HG03066 (cell line): ENCODE results near the gene CCDC107.
"Not testable (repeated sequence)": the region's sequence is repeated elsewhere in the genome, so short reads cannot be mapped to it uniquely, and the experiment has no call there.

Source experiments
- ATAC-seq: cut with Tn5 transposase; IDR thresholded peaks from one replicate; pipeline ENCODE4 v1.9.1; 2021; ENCODE audit warnings: low read depth; ENCODE audit not compliant: unreplicated experiment

The CCDC107 gene, protein sequence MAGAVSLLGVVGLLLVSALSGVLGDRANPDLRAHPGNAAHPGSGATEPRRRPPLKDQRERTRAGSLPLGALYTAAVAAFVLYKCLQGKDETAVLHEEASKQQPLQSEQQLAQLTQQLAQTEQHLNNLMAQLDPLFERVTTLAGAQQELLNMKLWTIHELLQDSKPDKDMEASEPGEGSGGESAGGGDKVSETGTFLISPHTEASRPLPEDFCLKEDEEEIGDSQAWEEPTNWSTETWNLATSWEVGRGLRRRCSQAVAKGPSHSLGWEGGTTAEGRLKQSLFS

DNA sequence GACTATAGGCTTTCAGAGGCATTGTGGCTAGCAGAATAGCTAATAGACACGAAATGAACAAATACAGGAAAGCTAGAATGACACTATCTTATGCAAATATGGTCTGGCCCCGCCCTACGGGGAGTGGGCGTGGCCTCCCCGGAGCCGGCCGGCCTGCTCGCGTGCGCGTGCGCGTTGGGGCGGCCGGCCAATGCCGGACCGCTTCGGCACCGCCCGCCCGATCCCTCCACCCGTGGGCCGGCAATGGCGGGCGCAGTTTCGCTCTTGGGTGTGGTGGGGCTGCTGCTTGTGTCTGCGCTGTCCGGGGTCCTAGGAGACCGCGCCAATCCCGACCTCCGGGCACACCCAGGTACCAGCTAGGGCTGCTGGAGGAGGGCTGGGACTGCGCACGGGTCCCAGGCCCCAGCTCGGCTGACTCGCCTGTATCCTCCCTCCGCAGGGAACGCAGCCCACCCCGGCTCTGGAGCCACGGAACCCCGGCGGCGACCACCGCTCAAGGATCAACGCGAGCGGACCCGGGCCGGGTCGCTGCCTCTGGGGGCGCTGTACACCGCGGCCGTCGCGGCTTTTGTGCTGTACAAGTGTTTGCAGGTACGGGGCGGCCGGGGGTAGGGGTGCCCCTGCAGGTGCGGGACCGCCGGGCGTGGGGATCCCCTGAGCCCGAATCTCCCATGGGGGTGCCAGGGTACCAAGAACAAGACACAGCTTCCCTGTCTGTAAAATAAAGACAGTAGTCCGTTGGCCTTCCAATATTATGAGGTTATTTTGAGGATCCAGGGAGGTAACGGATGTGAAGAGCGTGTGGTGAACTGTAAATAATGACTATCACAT, at the start of gene CCDC107:
TSS of gene CCDC107 (plus strand) at position 156 of the 831 bp plus-strand sequence. CDS start at position 244, 88 bp downstream.
- peak; percentile 52 for ATAC-seq

DNA sequence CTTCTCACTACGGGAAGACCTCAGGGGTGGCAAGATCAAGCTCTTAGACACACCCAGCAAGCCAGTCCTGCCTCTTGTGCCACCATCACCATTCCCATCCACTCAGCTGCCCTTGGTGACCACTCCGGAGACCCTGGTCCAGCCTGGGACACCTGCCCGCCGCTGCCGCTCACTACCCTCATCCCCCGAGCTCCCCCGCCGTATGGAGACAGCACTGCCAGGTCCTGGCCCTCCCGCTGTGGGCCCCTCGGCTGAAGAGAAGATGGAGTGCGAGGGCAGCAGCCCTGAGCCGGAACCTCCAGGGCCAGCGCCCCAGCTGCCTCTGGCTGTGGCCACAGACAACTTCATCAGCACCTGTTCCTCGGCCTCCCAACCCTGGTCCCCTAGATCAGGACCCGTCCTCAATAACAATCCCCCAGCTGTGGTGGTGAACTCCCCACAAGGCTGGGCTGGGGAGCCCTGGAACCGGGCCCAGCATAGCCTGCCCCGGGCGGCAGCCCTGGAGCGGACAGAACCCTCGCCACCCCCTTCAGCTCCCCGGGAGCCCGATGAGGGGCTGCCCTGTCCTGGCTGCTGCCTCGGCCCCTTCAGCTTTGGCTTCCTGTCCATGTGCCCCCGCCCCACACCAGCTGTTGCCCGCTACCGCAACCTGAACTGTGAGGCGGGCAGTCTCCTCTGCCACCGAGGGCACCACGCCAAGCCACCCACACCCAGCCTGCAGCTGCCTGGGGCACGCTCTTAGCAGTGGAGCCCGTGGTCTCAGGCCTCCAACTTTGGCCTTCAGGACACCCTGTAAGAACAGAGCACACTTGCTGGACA, 48.9 kb upstream of the CCDC107 start:
- no peak for ATAC-seq

DNA sequence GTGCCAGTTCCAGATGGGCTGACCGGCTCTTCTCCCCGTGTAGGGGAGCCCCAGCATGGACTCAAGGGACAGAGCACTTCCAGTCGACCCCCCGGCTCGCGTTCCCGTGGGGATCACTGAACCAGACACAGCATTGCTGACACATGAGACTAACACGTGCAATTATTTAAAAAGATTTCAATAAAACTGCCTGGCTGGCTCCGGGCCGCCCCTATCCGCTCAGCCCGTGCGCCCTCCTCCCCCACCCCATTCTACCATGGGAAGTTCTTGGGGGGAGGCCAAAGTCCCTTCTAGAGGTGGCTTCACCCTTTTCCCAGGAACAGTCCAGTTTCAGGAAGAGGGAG, 48.3 kb upstream of the CCDC107 start:
- ATAC-seq = no peak

DNA sequence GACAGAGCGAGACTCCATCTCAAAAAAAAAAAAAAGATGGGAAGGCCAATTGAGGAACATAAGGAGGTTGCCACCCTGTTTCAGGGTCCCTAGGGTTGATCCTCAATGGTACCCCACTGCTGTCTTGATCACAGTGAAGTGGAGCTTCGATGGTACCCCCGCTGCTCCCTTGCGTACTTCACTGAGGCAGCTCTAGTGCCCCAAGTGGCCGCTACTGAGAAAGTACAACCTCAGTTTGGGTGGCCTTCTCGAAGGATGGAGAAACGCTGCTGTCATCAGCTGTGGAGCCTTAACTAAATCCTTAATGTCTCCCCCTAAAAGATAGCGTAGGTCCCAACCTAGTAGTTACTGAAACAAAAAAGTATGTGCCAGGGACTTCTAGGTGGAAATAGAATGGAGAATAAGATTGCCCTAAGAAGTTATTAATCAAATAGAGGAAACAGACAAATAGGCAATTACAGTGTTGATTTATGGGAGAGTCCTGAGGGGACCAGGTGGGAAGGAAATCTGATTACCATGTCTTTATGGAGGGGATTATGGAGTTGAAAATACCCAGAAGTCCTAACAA, 46.8 kb upstream of the CCDC107 start:
- ATAC-seq = no peak

DNA sequence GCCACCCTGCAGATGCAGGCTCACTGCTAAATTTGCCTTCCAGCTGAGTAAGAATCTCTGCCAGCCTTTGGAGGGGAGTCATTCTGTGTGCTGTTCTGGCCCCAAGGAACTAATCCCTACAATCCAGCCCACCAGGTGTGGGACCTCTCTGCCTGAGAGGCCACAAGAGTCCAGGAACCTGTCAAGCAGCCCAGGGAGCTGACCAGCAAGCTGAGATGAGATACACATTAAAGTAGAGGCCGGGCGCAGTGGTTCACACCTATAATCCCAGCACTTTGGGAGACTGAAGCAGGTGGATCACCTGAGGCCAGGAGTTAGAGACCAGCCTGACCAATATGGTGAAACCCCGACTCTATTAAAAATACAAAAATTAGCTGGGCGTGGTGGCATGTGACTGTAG, 46.0 kb upstream of the CCDC107 start:
- ATAC-seq = not testable (repeated sequence)

DNA sequence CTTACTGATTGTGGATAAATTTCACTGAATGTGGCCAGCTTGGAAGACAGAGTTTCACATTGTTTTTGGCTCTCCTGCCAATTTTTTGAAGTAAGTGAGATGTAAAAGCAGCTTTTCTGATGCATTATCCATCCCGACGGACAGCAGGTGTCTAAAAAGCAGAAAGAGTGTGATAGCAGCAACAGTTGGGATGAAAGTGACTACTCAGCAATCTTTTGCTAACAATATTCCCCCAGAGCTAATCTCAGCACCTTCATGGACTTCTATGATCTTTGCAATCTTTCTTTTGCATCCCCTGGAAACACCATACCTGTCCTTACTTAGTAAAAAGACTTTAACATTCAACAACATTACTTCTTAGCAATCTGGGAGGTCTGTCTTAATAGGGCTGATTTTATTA, 45.2 kb upstream of the CCDC107 start:
- no peak for ATAC-seq

DNA sequence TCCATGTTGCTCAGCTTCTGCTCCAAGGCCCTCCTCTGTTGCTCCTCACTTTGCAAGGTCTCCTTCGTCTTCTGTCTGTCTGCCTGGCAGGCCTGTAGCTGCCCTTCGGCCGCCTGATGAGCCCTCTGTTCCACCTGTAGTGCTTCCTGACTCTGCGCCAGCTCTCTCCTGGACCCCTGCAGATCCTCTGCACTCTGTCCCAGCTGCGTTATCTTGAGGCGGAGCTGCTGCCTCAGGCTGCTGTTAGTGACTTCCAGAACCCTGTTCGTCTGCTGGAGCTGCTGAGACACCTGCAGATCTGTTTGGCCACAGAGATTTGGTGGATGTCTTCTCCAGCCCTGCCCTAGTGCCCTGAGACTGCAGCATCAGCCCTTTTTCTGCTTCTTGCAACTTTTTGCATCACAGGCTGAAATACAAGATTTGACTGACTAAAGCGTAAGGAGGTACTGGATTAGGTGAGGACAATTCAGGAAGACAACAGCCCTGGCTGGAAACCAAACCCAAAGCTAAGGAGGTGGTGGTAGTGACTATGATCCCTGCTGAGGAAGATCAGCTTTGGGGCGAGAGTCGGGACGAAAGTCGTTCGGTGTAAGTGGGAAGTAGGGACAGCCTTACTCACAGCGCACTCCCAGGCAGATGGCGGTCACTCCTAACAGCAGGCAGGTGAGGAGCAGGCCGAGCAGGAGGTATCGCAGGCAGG, 42.0 kb upstream of the CCDC107 start:
- ATAC-seq = no peak

DNA sequence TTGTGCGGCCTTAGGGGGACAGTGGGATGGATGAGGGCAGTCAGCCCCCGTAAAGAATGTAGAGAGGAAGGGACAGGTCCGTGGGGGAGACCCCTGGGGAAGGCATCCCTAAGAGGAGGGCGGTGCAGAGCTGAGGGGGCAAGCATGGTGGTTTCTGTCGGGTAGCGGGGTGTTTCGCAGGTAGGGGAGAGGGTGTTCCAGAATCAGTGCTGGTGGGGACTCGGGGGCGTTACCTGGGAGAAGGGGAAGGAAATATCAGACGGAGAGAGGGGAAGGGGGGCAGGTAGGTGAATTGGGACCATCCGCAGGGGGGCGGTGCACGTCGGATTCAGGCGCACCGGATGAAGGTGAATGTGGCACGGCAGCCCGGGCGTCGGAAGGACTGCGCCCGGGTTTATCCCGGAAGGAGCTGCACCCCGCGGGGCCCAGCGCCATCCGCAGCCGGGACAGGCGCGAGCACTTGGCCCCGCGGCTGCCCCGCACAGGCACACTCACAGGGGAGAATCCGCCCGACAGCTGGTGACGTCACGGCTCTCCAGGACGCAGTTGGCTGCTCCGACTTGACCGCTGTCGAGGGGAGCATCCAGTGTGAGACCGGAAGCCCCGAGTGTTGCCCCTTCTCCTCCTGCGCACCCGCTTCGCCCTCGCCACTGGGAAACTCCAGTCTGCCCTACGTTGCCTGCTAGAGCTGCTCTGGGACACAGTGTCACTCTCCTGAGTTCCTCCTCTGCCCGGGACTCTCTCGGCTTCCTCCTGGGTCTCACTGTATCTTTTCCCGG, 41.2 kb upstream of the CCDC107 start:
- peak; percentile 44 for ATAC-seq

DNA sequence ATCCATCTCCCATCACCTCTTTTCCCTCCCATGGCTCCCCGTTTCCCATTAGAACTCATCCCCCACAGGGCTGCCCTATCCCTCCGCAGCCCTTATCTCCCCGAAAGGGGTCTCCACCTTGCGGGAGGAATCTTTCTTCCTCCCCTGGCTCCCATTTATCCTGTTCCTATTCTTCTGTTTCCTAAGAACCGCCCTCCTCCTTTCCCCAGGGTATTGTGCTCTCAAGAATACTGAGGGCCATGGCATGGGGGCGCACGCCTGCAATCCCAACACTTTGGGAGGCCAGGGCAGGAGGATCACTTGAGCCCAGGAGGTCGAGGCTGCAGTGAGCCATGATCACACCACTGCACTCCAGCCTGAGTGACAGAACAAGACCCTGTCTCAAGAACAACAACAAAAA, 40.5 kb upstream of the CCDC107 start:
- ATAC-seq = no peak

DNA sequence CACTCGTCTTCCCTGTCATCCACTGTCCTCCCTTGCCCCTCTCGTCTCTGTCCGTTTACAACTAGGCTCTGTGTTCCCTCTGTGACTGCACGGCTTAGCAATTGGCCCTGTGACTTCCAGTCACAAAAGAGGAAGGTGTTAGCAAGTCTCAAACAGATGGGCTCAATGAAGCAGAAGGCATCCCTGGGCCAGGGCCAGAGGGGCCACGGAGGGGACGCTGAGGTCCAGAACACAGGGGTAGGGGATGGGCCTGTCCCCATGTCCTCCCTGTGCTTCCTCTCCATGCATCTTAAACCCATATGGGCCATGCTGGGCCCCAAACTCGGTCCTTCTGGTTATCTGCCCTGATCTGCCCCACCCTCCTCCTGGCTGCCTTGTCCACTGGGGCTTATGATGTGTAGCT, 39.8 kb upstream of the CCDC107 start, which contains the start of gene CD72:
TSS of gene CD72 (minus strand) at position 89 of the 403 bp plus-strand sequence. CDS start 110 bp downstream, outside the sequence.
- ATAC-seq = no peak

DNA sequence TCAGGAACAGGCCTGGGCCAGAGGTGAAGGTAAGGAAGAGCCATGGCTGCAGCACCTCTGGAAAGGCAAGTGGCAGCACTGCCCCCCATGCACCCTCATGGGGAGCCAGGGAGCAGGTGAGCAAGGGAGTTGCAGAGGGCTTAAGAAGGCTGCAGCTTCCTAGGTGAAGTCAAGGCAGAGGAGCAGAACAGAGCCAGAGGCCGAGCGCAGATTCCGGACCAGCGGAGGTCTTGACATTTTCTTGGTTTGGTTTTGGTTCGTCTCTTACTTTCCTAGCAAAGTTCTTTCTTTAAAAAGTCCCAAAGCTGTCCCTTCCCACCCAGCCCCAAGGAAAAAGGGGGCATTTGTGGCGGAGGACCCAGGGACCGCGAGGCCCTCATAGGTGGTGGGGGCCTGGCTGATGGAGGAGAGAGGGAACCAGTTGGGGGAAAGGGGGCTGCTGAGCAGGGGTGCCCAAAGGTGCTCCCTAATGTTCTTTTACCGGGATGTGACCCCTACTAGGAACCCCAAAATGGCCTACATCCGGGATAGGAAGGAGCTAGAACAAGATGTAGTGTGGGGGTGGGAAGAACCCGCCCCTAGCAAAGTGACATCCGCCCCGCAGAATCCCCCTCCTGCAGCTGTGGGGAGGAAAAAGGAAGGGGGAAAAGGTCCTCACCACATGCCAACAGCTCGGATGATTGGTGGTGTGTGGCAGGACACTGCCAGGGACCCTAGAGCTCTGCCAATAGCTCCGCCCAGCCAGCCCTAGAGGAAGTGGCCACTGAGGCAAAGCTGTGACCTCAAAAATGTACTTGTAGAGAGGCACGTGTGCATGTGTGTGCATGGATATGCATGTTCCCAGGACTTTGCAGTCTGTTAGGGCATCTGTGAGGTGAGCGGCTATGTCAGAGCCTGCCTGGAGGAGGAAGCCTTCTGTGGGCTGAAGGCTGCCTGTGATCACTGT, 39.0 kb upstream of the CCDC107 start:
- ATAC-seq = peak; percentile 41

DNA sequence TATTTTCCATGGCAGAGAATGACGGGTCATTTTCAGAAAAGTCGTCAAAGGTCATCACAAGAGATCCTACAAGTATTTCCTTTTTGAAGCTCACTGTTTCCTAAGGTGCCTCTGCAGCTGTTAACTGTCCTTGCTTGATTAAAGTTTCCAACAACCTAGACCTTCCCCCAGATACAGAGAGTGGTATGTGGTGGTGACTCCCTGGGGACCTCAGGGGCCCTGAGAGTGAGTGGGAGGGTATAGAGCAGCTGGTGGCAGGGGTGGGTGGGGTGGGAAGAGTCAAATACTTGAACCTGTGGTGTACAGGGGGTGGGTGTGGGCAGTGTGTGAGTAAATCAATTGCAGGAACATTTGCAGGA, 38.3 kb upstream of the CCDC107 start:
- ATAC-seq = peak; percentile 63

DNA sequence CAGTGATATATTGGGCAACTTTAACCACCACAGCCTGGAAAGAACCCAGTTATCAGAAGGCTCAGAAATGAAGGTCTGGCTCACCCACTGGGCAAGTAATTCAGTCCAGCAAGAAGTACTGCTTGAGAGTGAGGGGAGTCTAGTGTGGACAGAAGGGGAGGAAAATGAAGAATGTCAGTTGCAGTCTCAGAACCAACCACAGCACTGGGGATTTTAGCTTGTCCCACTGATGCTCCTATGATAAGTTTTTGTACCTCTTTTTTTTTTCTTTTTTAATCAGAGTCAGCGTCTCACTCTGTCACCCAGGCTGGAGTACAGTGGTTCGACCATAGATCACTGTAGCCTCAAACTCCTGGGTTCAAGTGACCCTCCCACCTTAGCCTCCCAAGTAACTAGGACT, 30.5 kb upstream of the CCDC107 start:
- ATAC-seq = no peak

DNA sequence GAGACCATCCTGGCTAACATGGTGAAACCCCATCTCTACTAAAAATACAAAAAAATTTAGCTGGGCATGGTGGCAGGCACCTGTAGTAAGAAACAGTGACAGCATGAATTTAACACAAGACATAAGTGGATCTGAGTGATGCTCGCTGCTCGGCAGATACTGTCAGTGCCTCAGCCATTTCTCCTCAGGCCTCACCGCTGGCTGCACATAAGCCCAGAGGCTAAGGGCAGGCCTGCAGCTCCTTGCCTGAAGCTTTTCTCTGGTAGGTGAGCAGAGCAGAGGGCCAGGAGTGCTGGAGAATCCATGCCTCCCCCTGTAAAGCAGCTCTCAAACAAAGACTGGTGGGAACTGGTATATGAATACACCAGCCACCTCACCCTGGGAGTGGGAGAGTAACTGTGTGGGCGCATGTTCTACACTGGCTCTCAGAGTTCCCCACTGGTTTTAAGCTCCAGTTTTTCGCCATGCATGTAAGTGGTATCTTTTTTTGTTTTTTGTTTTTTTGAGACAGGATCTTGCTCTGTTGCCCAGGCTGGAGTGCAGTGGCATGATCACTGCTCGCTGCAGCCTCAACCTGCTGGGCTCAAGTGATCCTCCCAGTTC, 29.6 kb upstream of the CCDC107 start:
- ATAC-seq = no peak

DNA sequence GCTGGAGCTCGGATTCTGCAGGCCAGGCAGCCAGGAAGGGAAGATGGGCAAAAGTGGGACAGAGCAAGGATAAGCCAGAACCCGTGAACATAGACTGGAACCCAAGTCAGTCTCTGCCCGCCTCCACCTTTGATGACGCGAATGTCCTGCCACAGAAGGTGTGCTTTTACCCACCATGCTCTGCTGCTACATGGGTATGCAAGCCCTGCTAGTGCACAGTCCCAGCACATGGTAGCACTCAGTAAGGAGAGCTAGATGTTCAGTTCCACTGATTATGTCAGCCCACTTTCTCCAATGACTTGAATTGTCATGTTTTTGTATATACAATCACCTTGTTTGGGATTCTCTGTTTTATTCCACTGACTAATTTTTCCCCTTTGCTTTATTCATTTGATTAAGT, 28.5 kb upstream of the CCDC107 start:
- no peak for ATAC-seq

DNA sequence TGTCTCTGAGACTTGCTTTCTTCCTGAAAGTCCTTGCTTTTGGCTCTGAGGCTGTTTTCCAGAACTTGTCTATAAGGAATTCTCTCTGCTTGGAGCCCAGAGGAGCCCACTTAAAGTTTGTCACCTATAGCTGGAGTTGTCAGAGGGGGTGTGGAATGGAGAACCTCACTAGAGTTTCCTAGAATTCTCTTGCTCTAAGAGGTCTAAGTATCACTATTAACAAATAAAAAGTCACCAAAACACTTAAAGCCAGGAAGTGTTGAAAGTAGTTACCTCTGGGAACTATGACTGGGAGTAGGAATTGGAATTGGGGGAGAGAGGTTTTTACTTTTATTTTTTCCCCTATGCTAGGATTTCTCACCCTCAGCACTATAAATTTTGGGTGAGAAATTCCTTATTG, 22.4 kb upstream of the CCDC107 start:
- no peak for ATAC-seq

DNA sequence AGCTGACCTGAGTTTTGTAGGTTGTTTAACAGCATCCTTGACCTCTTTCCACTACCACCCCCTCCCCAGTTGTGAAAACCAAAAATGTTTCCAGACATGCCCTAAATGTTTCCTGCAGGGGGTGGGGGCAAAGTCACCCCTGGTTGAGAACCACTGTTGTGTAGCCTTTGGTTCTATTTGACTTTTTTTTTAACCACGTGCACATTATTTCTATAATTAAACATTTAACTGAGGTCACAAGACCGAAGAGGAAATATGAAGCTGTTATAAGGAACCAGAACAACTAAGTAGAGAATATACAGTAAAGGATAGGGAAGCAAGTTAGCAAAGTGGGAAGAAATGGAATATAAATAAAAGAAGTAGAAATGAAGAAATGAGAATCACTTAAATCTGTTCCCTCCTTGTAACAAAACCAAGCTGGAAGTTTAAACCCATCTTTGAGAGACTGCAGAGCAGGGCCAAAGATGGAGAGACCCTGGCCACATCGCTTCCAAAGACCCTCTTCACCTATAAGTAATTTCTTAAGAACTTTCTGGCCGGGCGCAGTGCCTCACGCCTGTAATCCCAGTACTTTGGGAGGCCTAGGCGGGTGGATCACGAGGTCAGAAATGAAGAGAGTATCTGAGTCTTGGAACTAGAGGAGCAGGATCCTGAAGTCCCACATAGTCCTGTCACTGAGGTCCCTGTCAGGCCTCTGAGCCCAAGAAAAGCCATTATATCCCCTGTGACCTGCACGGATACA, 21.8 kb upstream of the CCDC107 start:
- no peak for ATAC-seq
